ENCODE measurements around the gene CFAP90.

DNA sequence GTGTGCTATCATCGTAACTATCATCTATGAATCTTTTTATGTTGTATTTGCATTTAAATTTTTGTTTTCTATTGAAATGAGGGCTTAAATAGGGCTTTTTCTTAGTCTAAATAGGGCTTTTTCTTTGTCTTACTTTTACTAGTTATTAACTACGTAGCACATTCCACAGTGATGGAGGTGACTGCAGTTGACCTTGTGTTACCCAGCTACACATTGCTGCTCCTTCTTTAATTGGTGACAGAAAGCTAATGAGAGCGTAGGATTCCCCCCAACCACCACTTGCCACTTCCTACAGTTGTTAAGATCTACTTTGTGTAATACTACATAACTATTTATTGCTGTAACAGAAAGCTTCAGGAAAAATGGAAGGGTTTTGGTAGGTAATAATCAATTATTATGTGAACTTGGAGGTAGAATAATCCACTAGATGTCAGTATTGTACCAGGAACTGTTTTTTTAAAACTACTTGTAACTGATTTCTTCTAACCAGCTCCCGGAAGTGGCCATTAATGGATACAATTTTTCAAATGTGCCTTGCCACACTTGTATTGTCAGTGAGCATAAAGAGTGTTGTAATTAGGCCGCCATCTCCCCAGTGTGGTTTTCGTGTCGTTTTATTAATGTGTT lies 36.0 kb upstream of the CFAP90 start:
- no peak for TF ChIP-seq POLR2A (IDR thresholded peaks at IDR 0.05)
- TF ChIP-seq, protein P1, sequence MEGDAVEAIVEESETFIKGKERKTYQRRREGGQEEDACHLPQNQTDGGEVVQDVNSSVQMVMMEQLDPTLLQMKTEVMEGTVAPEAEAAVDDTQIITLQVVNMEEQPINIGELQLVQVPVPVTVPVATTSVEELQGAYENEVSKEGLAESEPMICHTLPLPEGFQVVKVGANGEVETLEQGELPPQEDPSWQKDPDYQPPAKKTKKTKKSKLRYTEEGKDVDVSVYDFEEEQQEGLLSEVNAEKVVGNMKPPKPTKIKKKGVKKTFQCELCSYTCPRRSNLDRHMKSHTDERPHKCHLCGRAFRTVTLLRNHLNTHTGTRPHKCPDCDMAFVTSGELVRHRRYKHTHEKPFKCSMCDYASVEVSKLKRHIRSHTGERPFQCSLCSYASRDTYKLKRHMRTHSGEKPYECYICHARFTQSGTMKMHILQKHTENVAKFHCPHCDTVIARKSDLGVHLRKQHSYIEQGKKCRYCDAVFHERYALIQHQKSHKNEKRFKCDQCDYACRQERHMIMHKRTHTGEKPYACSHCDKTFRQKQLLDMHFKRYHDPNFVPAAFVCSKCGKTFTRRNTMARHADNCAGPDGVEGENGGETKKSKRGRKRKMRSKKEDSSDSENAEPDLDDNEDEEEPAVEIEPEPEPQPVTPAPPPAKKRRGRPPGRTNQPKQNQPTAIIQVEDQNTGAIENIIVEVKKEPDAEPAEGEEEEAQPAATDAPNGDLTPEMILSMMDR (IDR thresholded peaks at IDR 0.05), result no peak

Data from lower leg skin (tissue), 3 donors.